ENCODE results near the gene ZNF70.
"Not testable (repeated sequence)": the region's sequence is repeated elsewhere in the genome, so short reads cannot be mapped to it uniquely, and the experiment has no call there.

ZNF70 gene

DNA sequence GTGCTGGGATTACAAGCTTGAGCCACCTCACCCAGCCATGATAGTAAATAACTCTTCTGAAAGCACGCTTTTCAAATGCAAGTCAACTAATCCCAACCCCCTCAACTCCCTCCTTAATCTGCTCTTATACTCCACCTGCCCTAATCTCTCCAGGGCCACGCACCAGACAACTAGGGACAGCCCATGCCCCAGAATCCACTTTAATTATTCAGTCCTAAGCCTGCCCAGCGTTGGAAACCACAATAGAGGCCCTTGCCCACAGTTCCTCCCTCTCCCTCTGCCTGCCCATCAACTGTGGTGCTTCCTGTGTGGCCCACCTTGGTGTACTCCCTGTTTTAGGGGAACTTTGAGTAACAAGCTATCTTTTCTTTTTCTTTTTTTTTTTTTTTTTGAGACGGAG is 6.0 kb upstream of the ZNF70 start:
- DNase-seq (ENCODE audit: low read depth): no peak

DNA sequence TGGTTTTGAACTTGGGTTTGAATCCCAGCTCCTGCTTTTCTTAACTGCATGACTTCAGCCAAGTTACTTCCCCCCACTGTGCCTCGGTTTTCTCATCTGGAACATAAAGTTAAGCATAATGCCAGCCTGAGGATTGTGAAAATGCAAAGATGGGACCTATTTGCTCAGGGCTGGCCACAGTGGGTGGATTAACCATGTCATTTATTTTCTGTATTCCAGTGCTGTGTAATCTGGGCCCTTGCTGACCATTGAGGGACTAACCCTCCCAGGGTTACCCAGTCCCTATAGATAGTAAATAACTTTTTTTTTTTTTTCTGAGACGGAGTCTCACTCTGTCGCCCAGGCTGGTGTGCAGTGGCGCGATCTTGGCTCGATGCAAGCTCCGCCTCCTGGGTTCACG is 4.8 kb upstream of the ZNF70 start:
- DNase-seq (ENCODE audit: low read depth): no peak

DNA sequence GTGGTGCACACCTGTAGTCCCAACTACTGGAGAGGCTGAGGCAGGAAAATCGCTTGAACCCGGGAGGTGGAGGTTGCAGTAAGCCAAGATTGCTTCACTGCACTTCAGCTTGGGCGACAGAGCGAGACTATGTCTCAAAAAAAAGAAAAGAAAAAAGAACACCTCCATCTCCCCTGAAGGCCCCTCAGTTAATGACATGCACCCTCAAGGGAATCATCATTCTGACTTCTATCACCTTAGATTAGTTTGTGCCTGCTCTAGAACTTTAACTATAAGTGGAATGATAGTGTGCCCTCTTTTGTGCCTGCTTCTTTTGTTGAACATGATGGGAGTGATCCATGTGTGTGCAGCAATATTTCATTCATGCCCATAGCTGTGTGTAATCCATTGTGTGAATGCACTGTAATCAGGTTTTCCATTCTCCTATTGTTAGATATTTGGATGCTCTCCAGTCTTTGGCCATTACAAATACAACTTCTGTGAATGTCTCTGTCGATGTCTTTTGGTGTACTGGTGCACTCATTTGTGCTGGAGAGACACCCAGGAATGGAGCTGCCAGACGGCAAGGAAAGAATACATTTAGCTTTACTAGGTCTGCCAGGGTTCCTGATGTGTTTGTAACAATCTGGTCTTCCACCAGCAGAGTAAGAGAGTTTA is 4.2 kb upstream of the ZNF70 start:
- no peak for DNase-seq (ENCODE audit: low read depth)

DNA sequence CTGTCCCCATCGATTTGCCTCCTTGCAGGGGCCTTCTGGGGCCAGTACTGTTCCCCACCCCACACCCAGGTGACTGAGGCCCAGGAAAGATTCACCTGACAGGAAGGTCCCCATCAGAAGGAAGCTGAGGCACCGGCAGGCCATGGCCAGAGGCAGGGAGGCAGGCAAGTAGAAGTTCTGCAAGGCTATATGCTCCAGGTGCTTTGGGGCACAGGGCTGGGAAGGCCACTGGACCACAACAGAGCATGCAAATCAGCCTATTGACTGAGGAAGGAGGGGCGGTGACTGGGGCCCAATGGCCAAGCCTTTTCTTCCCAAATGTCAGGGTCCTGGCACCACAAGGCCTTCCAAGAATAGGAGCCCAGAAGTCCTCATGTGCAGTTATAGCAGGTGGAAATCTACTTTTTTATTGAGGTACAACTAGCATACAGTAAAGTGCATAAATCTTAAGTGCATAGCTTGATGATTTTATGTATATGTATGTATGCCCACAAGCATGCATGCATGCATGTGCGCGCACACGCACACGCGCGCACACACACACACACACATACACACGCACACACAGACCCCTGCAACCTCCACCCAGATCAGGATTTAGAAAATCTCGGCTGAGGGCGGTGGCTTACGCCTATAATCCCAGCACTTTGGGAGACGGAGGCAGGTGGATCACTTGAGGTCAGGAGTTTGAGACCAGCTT is 3.5 kb upstream of the ZNF70 start, which contains the start of gene VPREB3:
TSS of gene VPREB3 (minus strand) at position 206 of the 700 bp plus-strand sequence. CDS start at position 144, 62 bp downstream.
- DNase-seq (ENCODE audit: low read depth): no peak

DNA sequence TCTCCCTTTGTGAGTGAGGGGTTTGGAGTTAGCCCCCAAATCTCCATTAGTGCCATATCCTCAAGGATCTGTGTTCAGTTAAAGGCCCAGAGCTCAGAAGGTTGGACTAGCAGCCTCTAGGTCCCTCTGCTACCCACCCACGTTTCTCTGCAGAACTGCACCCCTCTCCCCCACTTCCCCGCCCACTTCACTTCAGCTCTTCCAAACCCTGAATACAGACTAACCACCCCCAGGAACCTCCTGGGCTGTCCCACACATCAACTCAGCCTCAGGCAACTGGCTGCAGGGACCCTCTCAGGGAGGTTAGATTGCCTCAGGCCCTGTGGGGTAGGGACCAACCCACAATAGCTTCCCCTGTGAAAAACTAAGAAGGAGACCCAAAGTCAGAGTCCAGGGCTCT is 2.5 kb upstream of the ZNF70 start:
- DNase-seq (ENCODE audit: low read depth): no peak

DNA sequence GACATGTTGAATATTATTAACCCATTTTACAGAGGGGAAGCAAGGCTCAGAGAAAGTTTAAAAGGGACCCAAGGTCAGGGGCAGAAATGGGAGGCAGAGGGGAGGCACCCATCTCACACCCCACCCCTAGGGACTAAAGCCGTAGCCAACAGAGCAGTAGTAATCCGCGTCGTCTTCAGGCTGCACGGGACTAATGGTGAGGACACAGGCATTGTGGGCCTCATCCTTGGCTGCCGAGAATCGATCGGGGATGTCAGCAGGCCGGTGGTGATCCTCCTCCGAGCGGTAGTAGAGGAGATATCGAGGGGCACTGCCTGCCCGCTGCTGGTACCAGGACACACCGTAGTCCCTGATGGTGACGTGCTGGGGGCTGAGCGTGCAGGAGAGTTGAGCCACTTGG is 1.8 kb upstream of the ZNF70 start:
- no peak for DNase-seq (ENCODE audit: low read depth)

DNA sequence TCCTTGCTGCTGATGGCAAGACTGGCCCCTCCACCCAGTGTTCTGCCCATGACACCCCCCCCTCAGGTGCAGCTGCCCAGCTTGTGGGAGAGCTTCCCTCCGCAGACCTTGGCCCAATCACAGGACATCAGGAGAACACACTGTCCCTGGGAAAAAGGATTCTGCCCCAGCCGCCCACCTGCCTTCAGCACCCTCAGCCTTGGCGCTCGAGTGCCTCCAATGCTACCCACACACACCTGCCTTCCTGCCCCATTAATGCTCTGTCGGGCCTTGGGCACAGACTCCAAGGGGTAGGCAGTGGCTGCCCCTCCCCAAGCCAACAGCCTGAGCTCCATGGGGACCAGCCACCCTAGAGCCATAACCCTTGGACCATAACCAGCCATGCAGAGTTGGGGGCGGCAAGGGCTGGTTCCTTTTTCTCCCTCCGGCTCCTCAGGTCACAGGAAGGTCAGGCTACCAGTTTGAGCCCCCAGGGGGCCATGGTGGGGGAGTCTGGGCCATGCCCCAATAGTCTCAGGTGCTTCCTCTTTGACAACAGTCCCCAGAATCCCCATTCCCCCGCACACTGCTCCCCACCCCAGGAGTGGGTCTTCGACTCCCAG is 1.3 kb upstream of the ZNF70 start:
- no peak for DNase-seq (ENCODE audit: low read depth)

DNA sequence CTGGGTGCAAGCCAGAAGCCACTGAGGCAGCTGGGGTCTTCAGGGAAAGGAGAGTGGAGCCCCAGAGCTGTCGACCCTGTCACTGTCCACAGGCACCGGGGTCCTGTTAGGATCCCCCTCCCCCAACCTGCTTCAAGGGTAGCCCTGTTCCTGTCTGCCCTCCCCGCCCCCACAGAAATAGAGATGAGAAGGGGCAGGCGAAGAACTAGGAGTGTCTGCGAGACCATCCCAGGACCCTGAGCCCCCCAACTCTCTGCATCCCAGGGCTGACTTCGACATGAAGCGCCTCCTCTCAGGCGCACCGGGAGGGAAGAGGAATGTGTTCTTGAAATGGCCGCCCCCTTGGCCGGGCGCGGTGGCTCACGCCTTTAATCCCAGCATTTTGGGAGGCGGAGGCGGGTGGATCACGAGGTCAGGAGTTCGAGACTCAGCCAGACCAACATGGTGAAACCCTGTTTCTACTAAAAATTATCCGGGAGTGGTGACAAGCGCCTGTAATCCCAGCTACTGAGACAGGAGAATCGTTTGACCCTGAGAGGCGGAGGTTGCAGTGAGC is 607 bp upstream of the ZNF70 start:
- no peak for DNase-seq (ENCODE audit: low read depth)

DNA sequence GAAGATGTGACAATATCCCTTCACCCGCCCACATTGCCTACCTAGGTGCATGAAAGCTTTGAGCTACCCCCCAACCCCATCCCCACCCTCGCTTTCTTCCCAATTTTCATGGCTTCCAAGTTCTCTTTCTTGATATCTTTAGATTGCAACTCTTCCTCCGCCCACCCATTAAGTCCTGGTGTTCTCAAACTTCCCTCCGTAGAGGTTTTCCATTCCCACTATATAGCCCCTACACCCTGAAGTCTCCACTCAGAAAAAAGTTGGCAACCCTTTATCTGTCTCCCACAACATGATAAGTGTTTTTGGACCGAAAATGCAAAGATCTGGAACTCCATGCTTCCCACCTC is 572 bp downstream of the ZNF70 start:
- no peak for DNase-seq (ENCODE audit: low read depth)

DNA sequence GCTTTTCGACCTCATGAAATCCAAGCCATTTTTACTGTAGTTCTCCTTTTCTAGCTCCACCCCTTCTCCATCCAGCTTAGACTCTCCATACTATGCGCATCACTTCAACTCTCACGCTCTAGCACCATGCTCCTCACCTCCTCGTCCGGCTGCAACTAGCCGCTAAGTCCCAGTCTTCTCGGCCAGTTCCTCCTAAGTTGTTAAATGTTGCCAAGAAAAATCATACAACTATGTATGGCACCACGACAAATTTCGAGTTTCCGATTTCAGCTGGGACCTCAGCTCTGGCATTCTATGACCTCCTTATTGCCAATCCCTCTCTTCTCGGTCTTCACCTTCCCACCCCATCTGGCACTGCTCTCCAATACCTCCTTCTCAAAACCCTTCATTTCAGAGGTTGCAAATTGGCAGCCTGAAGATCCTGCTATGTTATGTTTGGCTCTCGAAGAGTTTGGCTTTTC is 1.0 kb downstream of the ZNF70 start:
- no peak for DNase-seq (ENCODE audit: low read depth)

DNA sequence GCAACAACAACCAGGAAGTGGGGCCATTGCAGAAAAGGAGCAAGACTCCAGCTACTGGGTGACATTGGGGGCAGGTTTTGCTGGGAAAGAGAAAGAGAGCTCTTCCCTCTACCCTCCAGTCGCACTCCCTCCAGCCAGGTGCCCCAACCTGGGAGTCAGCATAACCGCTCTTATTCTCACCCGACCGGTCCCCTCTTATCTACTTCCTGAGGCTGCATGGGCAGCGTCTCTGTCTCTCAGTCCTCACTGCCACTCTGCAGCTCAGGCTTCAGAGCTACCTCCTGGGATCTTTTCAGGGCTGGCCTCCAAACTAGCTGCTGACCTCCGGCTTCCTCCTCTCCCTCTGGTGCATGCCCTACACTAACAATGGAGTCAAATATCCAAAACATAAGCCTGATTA is 5.1 kb downstream of the ZNF70 start:
- DNase-seq (ENCODE audit: low read depth): no peak

DNA sequence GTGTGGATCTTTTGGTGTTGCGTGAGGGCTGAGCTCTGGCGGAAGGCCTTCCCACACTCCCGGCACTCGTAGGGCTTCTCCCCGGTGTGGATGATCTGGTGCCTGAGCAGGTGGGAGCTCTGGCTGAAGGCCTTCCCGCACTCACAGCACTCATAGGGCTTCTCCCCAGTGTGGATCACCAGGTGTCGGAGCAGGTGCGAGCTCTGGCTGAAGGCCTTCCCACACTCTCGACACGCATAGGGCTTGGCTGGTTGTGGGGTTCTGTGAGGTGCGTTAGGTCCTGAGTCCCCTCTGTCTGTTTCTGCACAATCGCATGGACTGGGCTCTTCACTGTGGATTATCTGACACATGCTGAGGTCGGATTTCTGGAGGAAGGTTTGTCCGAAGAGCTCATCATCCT is 6.4 kb downstream of the ZNF70 start:
- DNase-seq (ENCODE audit: low read depth): no peak

DNA sequence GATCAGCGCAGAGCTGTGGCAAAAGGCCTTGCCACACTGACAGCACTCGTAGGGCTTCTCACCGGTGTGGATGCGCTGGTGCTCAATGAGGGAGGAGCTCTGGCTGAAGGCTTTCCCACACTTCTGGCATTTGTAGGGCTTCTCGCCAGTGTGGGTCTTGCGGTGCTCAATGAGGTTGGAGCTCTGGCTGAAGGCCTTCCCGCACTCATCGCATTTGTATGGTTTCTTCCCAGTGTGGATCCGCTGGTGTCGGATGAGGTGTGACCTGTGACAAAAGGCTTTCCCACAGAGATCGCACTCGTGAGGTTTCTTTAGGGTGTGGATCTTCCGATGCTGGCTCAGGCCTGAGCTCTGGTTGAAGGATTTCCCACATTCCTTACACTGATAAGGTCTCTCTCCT is 6.9 kb downstream of the ZNF70 start:
- DNase-seq (ENCODE audit: low read depth): no peak

DNA sequence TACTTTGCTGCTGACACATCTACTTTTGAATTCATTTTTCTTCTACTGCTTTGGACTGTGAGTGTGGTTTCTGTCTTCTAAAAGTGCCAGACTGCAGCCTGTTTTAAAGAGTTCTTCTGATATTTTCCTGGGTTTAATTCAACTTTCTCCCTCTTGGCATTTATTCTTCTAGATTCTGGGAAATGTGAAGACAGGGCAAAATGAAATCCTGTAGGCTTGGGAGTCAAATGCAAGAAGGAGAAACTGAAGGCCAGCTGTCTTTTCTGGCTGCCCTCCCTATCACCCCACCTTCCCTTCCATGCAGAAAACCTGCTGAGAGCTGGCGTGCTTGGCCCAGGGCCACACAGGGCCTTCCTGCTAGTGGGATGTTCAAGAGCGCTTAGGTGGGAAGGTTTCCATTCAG is 7.6 kb downstream of the ZNF70 start:
- DNase-seq (ENCODE audit: low read depth): no peak

DNA sequence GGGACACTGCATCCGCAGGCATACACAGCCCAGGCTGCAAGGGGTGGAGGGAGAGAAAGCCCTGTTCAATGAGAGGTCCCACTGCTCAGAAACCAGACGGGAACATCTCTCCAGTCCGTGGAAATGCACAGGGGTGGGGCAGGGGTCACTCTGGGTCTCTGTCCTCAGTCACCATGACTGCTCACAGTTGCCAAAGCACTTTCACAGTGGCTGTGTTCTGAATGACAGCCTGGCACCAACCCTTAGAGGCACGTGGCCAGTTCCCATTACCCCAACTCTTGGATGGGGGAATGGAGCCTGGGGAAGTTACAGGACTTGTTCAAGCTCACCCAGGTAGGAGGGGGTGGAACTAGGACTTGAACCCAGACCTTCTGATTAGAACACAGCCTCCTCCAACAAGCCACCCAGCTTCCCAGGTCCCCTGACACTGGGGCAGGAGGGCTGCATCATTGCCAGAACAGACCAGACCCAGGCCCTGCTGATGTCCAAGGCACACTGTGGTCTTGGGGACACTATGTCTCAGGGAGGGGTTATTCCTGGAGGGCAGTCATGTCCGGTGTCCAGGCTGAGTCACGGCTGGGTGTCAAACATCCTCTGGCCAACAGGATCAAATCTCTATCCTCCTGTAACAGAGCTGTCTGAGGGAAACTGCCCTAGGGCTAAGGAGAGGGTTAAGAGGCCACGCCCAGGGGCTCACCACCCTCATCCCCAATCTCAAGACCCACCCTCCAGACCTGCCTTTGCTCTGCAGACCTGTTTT is 8.2 kb downstream of the ZNF70 start:
- no peak for DNase-seq (ENCODE audit: low read depth)

DNA sequence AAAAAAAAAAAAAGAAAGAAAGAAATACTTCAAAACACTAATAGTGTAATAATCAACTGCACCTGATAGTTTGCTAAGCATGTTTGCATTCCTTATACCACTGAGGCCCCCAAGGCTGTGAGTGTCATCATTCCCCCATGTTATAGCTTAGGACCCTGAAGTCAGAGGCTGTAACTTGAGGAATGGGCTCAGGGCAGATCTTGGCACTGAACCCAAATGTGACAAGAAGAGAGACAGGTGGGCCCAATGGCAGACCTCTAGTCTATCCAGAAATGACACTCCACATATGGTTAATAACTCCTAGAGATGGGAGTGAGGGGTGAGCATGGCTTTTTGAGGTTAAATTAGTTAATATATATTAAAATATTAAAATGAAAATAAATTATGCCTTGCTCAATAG is 13.2 kb downstream of the ZNF70 start:
- no peak for DNase-seq (ENCODE audit: low read depth)

DNA sequence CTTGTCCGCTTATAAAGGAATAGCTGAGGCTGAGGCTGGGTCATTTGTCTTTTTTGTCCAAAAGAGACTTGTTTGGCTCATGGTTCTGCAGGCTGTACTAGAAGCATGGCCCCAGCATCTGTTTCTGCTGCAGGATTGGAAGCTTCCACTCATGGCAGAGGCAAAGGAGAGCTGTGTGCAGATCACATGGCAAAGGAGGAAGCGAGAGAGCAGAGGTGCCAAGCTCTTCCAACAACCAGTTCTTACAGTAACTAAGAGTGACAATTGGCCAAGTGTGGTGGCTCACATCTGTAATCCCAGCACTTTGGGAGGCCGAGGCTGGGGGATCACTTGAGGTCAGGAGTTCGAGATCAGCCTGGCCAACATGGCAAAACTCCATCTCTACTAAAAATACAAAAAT is 22.8 kb downstream of the ZNF70 start:
- DNase-seq (ENCODE audit: low read depth): not testable (repeated sequence)

DNA sequence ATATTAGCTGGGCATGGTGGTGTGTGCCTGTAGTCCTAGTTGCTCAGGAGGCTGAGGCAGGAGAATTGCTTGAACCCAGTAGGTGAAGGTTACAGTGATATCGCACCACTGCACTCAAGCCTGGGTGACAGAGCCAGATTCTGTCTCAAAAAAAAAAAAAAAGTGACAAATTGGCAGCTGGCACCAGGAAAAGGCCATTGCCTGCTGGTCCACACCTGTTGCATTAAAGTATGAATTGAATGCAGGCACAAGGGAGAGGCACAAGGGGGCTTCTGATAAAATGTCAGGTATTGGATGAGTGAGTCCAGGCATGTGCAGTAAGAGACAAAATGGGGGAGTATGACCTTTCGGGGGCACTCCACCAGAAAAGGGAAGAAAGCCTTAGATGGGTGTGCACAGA is 28.2 kb downstream of the ZNF70 start:
- DNase-seq (ENCODE audit: low read depth): no peak

DNA sequence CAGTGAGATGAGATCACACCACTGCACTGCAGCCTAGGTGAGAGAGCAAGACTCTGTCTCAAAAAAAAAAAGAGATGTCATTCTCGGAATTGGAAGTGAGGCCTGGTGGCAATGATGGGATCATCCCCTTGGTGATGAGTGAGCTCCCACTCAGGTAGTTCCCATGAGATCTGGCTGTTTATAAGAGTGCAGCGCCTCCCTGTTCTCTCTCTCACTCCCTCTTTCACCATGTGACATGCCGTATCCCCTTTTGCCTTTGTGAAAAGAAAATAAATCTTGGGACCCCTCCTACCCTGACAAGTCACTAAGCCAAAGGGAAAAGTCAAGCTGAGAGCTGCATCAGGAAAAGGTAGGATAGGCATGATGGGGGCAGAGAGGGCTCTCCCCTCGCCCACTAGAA is 28.8 kb downstream of the ZNF70 start:
- DNase-seq (ENCODE audit: low read depth): no peak

DNA sequence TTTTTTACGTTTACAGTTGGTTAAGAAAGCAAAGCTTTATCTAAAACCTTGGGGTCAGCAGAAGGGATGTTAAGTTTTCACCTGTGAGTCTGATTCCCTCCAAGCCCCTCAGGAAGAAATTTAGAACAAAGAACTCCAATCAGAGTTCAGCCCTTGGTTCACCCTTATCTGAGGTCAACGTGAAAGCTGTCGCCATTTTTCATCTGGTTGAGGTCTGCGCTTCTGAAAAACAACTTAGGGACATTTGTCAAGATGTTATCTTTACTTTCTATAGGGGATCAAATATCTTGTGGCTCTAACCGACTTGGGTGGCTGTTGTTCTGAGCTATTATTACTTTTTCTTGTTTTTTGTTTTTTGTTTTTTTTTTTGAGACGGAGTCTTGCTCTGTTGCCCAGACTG is 30.1 kb downstream of the ZNF70 start:
- DNase-seq (ENCODE audit: low read depth): no peak

DNA sequence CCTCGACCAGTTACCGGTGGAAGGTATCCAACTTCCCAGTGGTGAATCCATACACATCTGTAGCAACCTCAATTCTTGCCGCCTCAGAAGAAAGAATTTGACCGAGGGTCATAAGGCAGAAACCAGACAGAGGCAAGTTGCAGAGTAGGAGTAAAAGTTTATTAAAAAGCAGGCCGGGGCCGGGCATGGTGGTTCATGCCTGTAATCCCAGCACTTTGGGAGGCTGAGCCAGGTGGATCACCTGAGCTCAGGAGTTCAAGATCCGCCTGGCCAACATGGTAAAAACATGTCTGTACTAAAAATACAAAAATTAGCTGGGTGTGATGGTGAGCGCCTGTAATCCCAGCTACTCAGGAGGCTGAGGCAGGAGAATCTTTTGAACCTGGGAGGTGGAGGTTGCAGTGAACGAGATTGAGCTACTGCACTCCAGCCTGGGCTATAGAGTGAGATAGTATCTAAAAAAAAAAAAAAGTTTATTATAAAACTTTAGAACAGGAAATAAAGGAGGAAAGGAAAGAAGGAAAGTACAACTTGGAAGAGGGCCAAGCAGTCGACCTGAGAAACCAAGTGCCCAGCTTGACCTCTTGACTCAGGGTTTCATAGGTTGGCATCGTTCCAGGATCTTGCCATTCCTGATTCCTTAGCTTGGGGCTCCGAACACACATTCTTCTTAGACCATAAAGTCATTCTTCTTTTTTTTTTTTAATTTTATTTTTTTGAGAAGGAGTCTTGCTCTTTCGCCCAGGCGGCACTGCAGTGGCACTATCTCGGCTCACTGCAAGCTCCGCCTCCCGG is 32.3 kb downstream of the ZNF70 start:
- no peak for DNase-seq (ENCODE audit: low read depth)

Data from stimulated activated CD8-positive, alpha-beta memory T cell treated with anti-CD3 and anti-CD28 coated beads, Interleukin-7, amount 100 ng/mL, for 24 hours (primary cell).